ENCODE results near the gene ADORA3.

ADORA3 gene

DNA sequence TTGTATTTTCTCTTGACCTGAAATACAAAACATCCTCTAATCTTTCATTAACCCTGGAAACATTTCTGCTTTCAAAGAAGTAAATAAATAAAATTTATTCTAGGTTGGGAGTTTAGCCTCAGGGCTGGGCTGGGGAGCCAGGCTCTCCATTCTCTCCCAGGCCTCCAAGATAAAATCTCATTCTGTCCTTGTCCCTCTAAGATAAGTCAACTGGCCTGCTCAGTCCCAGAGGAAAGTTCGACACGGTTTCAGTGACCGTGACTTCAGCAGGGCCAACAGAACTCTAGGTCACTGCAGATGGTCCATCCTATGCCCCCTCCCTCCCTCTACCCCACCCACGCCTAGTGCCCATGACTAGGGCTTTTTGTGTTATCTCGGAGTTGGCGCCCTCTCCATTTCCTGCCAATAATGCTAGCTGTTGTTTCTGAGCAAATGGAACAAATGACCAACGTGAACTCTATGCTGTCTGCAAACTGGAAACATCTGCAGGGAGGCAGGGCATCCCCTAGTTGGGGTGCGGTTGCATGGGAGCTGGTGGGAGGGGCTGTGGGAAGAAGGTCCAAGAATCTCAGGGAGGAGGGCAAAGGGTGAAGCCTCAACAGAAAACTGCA, 10.1 kb upstream of the ADORA3 start:
- H3K27ac ChIP-seq, result 0 out of 2 replicates have a peak overlapping the region, but pooled peaks have one; percentile 18
- TF ChIP-seq, protein P1, sequence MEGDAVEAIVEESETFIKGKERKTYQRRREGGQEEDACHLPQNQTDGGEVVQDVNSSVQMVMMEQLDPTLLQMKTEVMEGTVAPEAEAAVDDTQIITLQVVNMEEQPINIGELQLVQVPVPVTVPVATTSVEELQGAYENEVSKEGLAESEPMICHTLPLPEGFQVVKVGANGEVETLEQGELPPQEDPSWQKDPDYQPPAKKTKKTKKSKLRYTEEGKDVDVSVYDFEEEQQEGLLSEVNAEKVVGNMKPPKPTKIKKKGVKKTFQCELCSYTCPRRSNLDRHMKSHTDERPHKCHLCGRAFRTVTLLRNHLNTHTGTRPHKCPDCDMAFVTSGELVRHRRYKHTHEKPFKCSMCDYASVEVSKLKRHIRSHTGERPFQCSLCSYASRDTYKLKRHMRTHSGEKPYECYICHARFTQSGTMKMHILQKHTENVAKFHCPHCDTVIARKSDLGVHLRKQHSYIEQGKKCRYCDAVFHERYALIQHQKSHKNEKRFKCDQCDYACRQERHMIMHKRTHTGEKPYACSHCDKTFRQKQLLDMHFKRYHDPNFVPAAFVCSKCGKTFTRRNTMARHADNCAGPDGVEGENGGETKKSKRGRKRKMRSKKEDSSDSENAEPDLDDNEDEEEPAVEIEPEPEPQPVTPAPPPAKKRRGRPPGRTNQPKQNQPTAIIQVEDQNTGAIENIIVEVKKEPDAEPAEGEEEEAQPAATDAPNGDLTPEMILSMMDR (conservative IDR thresholded peaks at IDR 0.05), result no peak

DNA sequence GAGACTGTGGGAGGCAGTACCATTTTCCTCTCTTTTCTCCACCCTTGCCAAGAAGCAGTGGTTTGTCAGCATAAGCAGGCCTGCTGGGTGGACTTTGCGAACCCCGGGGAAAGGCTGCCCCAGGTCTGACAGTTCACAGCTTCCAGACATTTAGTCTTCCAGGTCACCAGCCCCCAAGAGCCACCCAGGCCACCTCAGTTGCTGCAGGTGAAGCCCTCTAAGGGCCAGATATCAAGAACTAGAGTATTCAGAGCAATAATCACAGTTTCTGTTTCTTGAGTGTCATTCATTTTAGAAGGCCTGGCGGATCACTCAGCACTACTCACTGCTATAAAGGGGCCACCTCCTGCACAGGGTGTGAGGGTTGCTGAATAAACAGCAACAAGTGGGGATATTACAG, 9.5 kb upstream of the ADORA3 start:
- 0 out of 2 replicates have a peak overlapping the region, but pooled peaks have one; percentile 18 for H3K27ac ChIP-seq
- TF ChIP-seq, protein P1 (conservative IDR thresholded peaks at IDR 0.05), result no peak

DNA sequence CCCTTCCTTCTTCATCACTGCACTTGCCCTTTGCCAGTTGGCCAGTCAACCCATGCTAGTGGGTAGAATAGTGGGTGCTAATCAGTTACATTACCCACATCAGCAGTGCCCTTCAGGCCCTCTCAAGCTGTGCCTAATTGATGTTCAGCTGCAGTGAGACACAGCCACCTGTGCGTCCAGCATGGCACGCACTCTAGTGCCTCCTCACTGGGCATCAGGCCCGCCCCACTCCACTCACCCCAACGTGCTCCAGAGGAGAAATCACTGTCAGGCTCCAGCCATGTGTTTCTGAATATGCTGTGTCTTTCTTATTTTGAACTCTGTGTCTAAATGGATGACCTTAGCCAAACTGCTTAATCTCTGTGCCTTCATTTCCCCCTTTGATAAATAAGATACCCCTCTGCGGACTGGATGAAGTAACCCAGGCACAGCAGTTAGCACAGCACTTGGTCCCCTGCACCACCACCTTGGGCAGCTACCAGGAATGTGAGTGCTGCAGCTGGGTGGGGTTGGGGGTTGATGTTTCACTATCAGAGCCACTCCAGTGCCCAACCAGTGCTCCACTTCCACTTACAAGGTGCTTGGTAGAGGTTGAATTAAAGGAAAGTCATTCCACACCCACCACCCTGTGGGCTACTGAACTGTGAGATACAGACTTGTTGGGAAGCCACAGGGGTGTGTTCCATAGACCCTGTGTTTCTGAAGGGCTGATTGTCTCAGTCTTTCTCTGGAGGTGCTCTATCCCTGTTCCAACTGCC, 8.9 kb upstream of the ADORA3 start:
- TF ChIP-seq, protein P1 (conservative IDR thresholded peaks at IDR 0.05), result no peak
- no peak overlapping the region for H3K27ac ChIP-seq

DNA sequence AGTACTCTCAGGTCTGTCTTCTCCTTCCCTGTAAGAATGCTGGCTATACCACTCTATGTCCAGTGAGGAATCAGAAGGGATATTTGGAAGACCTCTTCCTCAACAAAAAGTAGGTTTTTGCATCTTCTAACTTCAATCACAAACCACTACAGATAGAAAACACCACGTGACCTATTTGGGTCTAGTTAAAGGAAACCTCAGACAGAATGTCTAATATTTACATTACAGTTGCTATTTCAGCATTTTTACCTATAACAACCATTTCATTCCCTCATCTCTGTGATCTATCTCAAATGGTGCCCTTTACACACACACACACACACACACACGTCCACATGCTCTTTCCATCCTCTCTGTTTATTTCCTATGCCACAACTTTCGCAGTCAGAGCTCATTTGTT, 7.9 kb upstream of the ADORA3 start:
- TF ChIP-seq, protein P1 (conservative IDR thresholded peaks at IDR 0.05), result no peak
- H3K27ac ChIP-seq, result no peak overlapping the region

DNA sequence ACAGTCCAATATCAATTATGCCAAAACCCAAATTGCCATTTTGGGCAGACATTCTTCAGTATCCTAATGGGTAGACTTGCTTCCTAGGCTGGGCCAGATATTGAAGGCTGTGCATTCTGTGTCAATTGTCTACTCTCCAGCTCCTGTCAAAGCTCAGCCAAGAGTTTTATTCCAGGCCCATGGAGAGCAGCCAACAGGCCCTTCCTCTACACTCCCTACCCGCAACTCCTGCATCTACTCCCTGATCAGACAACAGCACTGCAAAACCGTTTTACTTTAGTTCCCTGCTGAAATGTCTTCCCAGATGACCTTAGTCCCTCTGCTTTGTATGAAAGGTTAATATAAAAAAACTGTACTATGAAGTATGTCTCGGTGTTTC, 6.6 kb upstream of the ADORA3 start:
- no peak overlapping the region for H3K27ac ChIP-seq

DNA sequence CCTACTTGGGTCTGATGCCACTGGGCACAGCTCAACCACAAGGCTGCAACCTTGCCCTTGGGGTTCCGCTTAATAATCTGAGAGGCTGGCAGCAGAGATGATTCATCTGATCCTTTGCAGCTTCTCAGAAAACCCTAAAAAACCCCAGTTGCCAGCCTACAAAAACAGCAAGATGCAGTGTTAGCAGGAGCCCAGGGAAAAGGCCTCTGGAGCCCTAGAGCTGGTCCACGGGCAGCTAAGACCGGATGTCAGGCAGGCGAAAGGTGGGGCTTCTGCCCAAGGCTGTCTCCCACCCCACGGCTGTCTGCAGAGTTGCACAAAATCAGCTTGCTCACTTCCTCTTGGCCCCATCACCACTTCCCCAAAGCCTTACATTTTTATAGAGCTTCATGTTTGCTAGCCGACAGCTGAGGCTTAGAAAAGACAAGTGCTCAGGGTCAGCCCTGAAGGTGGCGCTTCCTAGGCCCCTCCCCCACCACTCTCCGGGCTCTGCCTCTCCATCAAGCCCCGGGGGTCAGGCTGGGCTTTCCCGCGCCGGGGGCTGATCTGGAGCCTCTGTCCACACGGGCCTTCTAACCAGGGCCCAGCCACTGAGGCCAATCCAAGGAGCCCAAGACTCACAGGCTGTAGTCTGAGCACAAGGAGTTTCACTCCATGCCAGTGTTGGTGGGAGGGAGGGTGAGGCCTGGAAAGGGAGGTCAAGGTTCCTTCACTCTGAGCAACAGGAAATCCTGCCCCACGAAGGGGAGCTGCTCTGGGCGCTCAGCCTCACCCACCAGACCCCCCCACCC, 4.2 kb upstream of the ADORA3 start:
- peak overlapping the region; percentile 83 for H3K27ac ChIP-seq
- TF ChIP-seq, protein P1 (conservative IDR thresholded peaks at IDR 0.05), result no peak

More for the DNA sequence above, 6.6 kb upstream of the ADORA3 start:
- TF ChIP-seq, protein P1 (conservative IDR thresholded peaks at IDR 0.05), result no peak

DNA sequence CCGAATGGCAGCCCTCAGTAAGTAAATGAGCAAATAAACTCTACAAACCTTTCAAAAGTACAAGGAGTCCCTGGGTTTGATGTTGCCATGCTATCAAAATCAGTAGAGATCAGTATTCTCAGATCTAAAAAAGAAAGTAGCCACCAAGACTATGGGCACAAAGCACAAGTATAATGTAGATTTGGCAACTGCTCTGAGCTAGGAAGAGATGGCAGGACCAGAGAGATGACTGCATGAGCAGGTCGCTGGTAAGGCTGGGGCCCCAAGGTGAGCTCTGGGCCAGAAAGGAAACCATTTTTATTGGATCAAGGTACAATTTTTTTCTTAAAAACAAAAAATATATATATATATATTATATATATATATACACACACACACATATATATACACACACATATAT, 3.1 kb upstream of the ADORA3 start:
- H3K27ac ChIP-seq, result peak overlapping the region; percentile 83; the same call in 1 of the 2 replicates
- TF ChIP-seq, protein P1 (conservative IDR thresholded peaks at IDR 0.05), result no peak
